Bronchial epithelial cell (primary cell): Measurements from ENCODE around the gene DDIT4. TPM values are rescaled to one million over a fixed set of nuclear protein-coding genes. Genes with fewer than 3 reads are reported as not detected.
"Not testable (repeated sequence)": the region's sequence is repeated elsewhere in the genome, so short reads cannot be mapped to it uniquely, and the experiment has no call there.

Experiments used
- DNase-seq: peaks from one replicate; pipeline ENCODE4 v3.0.0-alpha.2; 2010; ENCODE audit warnings: low read depth
- FAIRE-seq: peaks from 2 replicates; lab custom pipeline; 2011; peaks lifted over from hg19 to GRCh38; lab: Jason Lieb, UNC
- H3K27me3 ChIP-seq: 2 replicates; pipeline ENCODE4 v1.5.1; 2011; ENCODE audit warnings: low read length; ENCODE audit not compliant: control insufficient read depth, insufficient read depth
- H3K36me3 ChIP-seq: 2 replicates; pipeline ENCODE4 v1.5.1; 2011; ENCODE audit warnings: low read length; ENCODE audit not compliant: control insufficient read depth, insufficient read depth
- H3K4me3 ChIP-seq: 2 replicates; pipeline ENCODE4 v1.5.1; 2011; ENCODE audit warnings: mild to moderate bottlenecking, low read depth, low read length, control low read depth
- total RNA-seq: library from RNA; depleted of rRNA; stranded (reverse); fragments of >200 nt; gene quantifications from 2 replicates; pipeline ENCODE4 v1.2.1, GENCODE V29; 2014
- TF ChIP-seq, protein P1 (sequence below): IDR thresholded peaks from 2 replicates; pipeline ENCODE4 v1.5.1; 2011; ENCODE audit warnings: mild to moderate bottlenecking, moderate library complexity, low read length, control low read depth, inconsistent platforms; ENCODE audit not compliant: insufficient read depth, severe bottlenecking

DDIT4 gene
- total RNA-seq, 1 donor from 2014 or later = 2,437 TPM

- no peak for DNase-seq
- H3K27me3 ChIP-seq = no peaks in the 10 kb centered on the region
- TF ChIP-seq, protein P1, sequence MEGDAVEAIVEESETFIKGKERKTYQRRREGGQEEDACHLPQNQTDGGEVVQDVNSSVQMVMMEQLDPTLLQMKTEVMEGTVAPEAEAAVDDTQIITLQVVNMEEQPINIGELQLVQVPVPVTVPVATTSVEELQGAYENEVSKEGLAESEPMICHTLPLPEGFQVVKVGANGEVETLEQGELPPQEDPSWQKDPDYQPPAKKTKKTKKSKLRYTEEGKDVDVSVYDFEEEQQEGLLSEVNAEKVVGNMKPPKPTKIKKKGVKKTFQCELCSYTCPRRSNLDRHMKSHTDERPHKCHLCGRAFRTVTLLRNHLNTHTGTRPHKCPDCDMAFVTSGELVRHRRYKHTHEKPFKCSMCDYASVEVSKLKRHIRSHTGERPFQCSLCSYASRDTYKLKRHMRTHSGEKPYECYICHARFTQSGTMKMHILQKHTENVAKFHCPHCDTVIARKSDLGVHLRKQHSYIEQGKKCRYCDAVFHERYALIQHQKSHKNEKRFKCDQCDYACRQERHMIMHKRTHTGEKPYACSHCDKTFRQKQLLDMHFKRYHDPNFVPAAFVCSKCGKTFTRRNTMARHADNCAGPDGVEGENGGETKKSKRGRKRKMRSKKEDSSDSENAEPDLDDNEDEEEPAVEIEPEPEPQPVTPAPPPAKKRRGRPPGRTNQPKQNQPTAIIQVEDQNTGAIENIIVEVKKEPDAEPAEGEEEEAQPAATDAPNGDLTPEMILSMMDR = no peak
- H3K36me3 ChIP-seq = no peaks in the 10 kb centered on the region
- no peak overlapping the region for H3K4me3 ChIP-seq
- FAIRE-seq = no peak
These were observed 5.8 kb upstream of the DDIT4 start for GRCh38 chr10:72267819-72268399.

- H3K4me3 ChIP-seq, DNase-seq, H3K36me3 ChIP-seq, FAIRE-seq, H3K27me3 ChIP-seq: not testable (repeated sequence)
These were observed 5.1 kb upstream of the DDIT4 start for GRCh38 chr10:72268475-72269200.

DNA sequence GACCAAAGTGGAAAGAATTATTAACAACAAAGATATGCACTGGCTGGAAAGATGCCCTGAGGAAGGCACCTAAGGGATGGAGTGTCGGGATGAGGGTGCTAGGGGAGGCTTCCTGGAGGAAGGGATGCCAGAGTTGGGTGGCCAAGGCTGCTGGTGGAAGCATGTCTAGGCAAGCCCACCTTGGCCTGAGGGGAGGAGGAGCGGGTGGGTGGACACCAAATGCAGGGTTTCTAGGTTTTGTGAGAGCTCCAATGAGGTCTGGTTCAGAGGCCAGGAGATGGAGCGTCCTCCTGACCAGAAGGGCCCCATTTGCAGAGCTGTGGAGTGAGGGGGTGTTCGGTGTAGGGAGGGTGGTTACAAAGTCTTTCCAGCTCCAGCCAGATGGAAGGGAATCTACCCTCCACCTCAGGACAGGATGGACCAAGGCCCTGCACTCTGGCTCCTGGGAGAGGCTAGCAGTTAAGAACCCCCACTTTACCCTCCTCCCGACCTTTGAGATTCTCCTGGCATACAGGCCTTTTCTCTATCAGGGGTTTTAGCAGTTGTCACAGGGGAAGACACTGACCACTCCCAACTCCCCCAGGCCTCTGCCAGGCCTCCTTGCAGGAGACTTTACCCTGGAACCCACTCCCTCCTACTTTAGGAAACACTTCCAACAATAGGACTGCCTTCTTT is 3.0 kb upstream of the DDIT4 start:
- TF ChIP-seq, protein P1 = no peak
- H3K36me3 ChIP-seq = peaks cover 18% of the 10 kb centered on the region
- no peak overlapping the region for H3K4me3 ChIP-seq
- no peaks in the 10 kb centered on the region for H3K27me3 ChIP-seq
- FAIRE-seq (no peak), DNase-seq (peak; percentile 45)

- Histone ChIP-seq H3K4me3 (peak overlapping the region; percentile 80), H3K27me3 (no peaks in the 10 kb centered on the region), H3K36me3 (peaks cover 18% of the 10 kb centered on the region)
- TF ChIP-seq, protein P1 = no peak
- FAIRE-seq = no peak
- peak; percentile 73 for DNase-seq
These were observed 875 bp upstream of the DDIT4 start for GRCh38 chr10:72272689-72273409.

DNA sequence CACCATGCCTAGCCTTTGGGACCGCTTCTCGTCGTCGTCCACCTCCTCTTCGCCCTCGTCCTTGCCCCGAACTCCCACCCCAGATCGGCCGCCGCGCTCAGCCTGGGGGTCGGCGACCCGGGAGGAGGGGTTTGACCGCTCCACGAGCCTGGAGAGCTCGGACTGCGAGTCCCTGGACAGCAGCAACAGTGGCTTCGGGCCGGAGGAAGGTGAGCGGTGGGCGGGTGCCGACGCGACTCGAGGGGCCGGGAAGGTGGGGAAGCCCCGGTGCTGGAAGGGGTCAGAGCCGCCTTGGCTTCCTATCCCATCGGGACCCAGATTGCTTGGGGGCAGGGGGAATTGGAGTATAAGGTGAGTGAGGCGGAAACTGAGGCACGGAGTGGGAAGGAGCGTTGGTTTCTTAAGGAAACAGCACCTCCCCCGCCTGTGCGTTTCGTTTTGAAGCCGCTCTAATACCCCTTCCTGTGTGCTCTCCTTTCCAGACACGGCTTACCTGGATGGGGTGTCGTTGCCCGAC is 547 bp downstream of the DDIT4 start:
- TF ChIP-seq, protein P1 = no peak
- H3K36me3 ChIP-seq = peaks cover 18% of the 10 kb centered on the region
- DNase-seq (no peak), FAIRE-seq (no peak)
- H3K27me3 ChIP-seq = no peaks in the 10 kb centered on the region
- H3K4me3 ChIP-seq = peak overlapping the region; percentile 80
